Measurements from ENCODE around the gene TRAF3IP1. TPM values are rescaled to one million over a fixed set of nuclear protein-coding genes. Genes with fewer than 3 reads are reported as not detected.
"Not testable (repeated sequence)": the region's sequence is repeated elsewhere in the genome, so short reads cannot be mapped to it uniquely, and the experiment has no call there.

Gene TRAF3IP1
- total RNA-seq, 2 donors from 2014 or later = 16.2 to 18.5 TPM

GRCh38 chr2:238361877-238362276 lies 41.6 kb downstream of the TRAF3IP1 start:
- intact Hi-C loops (cut with DNase I) = no loop called here
- H3K36me3 ChIP-seq = no peaks in the 10 kb centered on the region
- no peak for DNase-seq
- TF ChIP-seq, protein P1, sequence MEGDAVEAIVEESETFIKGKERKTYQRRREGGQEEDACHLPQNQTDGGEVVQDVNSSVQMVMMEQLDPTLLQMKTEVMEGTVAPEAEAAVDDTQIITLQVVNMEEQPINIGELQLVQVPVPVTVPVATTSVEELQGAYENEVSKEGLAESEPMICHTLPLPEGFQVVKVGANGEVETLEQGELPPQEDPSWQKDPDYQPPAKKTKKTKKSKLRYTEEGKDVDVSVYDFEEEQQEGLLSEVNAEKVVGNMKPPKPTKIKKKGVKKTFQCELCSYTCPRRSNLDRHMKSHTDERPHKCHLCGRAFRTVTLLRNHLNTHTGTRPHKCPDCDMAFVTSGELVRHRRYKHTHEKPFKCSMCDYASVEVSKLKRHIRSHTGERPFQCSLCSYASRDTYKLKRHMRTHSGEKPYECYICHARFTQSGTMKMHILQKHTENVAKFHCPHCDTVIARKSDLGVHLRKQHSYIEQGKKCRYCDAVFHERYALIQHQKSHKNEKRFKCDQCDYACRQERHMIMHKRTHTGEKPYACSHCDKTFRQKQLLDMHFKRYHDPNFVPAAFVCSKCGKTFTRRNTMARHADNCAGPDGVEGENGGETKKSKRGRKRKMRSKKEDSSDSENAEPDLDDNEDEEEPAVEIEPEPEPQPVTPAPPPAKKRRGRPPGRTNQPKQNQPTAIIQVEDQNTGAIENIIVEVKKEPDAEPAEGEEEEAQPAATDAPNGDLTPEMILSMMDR (IDR thresholded peaks at IDR 0.05) = no peak
- H3K27ac ChIP-seq = no peak overlapping the region
- H3K9me3 ChIP-seq = no peaks in the 10 kb centered on the region
- no peaks in the 10 kb centered on the region for H3K27me3 ChIP-seq
- H3K4me1 ChIP-seq = no peaks in the 10 kb centered on the region
- H3K9ac ChIP-seq (ENCODE audit: low read depth in 2 of 2, low read length in 2 of 2) = no peak overlapping the region
- no peak overlapping the region for H3K4me3 ChIP-seq

- Histone ChIP-seq H3K4me3 (no peak overlapping the region), H3K27me3 (no peaks in the 10 kb centered on the region), H3K36me3 (no peaks in the 10 kb centered on the region), H3K9ac (ENCODE audit: low read depth in 2 of 2, low read length in 2 of 2) (no peak overlapping the region), H3K27ac (no peak overlapping the region), H3K4me1 (no peaks in the 10 kb centered on the region), H3K9me3 (no peaks in the 10 kb centered on the region)
- intact Hi-C loops (cut with DNase I) = no loop called here
- no peak for DNase-seq
- TF ChIP-seq, protein P1 (IDR thresholded peaks at IDR 0.05) = no peak
Observed at GRCh38 chr2:238362626-238363025, 42.3 kb downstream of the TRAF3IP1 start.

- Histone ChIP-seq H3K9ac (ENCODE audit: low read depth in 2 of 2, low read length in 2 of 2) (peak overlapping the region in 1 of 2 donors; percentile 2), H3K36me3 (no peaks in the 10 kb centered on the region)
- intact Hi-C loops (cut with DNase I) = loop anchor here (5.0 kb wide), 1 partner anchor 93 kb away; no protein-coding TSS in a partner anchor
Observed at GRCh38 chr2:238369591-238370040, 49.3 kb downstream of the TRAF3IP1 start.

DNA sequence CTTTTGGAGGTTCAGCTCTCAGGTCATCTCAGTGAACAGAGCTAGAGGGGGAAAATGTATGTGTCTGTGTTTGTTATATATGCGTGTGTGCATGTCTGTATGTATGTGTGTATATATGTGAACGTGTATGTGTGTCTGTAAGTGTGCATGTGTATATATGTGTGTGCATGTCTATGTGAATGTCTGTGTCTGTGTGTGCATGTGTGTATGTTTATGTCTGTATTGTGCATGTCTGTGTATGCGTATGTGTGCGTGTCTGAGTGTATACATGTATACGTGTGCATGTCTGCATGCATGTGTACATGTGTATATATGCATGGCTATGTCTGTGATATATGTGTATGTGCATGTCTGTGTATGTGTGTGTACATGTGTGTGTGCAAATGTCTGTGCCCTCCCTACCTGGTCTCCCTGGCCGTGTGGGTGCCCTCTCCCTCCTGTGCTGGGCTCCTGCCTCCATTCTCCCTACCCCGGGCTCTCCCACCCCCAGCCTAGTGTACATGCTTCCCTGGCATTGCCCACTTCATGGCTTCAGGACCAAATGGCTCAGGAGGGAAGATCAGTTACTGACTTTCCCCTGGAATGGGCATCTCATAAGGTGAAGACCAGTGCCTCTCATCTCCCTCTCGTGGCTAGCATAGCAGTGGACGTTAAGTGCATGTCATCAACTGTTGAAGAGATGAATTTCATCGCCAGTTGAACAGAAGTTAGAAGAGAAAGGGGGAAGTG lies 49.9 kb downstream of the TRAF3IP1 start:
- H3K4me1 ChIP-seq = no peaks in the 10 kb centered on the region
- intact Hi-C loops (cut with DNase I) = loop anchor here (5.0 kb wide), 1 partner anchor 92 kb away; no protein-coding TSS in a partner anchor

More at GRCh38 chr2:238369591-238370040, 49.3 kb downstream of the TRAF3IP1 start:
- no peak for DNase-seq
- TF ChIP-seq, protein P1 (IDR thresholded peaks at IDR 0.05) = no peak
- Histone ChIP-seq H3K4me3 (no peak overlapping the region), H3K4me1 (no peaks in the 10 kb centered on the region), H3K27ac (no peak overlapping the region), H3K27me3 (no peaks in the 10 kb centered on the region), H3K9me3 (no peaks in the 10 kb centered on the region)

GRCh38 chr2:238370823-238371372 lies 50.6 kb downstream of the TRAF3IP1 start:
- DNase-seq = peak; percentile 73
- Histone ChIP-seq H3K4me1 (no peaks in the 10 kb centered on the region), H3K4me3 (no peak overlapping the region), H3K9me3 (no peaks in the 10 kb centered on the region), H3K9ac (ENCODE audit: low read depth in 2 of 2, low read length in 2 of 2) (no peak overlapping the region), H3K27me3 (no peaks in the 10 kb centered on the region), H3K27ac (no peak overlapping the region), H3K36me3 (no peaks in the 10 kb centered on the region)
- TF ChIP-seq, protein P1 (IDR thresholded peaks at IDR 0.05) = peak; percentile 75
- intact Hi-C loops (cut with DNase I) = loop anchor here (5.0 kb wide), 1 partner anchor 91 kb away; no protein-coding TSS in a partner anchor

More for the DNA sequence above, 49.9 kb downstream of the TRAF3IP1 start:
- TF ChIP-seq, protein P1 (IDR thresholded peaks at IDR 0.05) = no peak
- Histone ChIP-seq H3K36me3 (no peaks in the 10 kb centered on the region), H3K4me3 (no peak overlapping the region), H3K9me3 (no peaks in the 10 kb centered on the region), H3K27me3 (no peaks in the 10 kb centered on the region), H3K27ac (no peak overlapping the region), H3K9ac (ENCODE audit: low read depth in 2 of 2, low read length in 2 of 2) (no peak overlapping the region)
- DNase-seq = no peak

DNA sequence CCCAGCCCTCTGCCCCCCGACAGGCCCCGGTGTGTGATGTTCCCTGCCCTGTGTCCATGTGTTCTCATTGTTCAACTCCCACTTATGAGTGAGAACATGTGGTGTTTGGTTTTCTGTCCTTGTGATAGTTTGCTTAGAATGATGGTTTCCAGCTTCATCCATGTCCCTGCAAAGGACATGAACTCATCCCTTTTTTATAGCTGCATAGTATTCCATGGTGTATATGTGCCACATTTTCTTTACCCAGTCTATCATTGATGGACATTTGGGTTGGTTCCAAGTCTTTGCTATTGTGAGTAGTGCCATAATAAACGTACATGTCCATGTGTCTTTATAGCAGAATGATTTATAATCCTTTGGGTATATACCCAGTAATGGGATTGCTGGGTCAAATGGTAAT lies 52.0 kb downstream of the TRAF3IP1 start:
- H3K9me3 ChIP-seq; H3K36me3 ChIP-seq; DNase-seq; H3K4me1 ChIP-seq; H3K4me3 ChIP-seq; H3K27me3 ChIP-seq; H3K27ac ChIP-seq; H3K9ac ChIP-seq (ENCODE audit: low read depth in 2 of 2, low read length in 2 of 2): not testable (repeated sequence)
- intact Hi-C loops (cut with DNase I) = loop anchor here (5.0 kb wide), 1 partner anchor 90 kb away; no protein-coding TSS in a partner anchor

Measured in colonic mucosa (tissue), 4 donors.